ENCODE data around the gene TIGD2.

Gene TIGD2

DNA sequence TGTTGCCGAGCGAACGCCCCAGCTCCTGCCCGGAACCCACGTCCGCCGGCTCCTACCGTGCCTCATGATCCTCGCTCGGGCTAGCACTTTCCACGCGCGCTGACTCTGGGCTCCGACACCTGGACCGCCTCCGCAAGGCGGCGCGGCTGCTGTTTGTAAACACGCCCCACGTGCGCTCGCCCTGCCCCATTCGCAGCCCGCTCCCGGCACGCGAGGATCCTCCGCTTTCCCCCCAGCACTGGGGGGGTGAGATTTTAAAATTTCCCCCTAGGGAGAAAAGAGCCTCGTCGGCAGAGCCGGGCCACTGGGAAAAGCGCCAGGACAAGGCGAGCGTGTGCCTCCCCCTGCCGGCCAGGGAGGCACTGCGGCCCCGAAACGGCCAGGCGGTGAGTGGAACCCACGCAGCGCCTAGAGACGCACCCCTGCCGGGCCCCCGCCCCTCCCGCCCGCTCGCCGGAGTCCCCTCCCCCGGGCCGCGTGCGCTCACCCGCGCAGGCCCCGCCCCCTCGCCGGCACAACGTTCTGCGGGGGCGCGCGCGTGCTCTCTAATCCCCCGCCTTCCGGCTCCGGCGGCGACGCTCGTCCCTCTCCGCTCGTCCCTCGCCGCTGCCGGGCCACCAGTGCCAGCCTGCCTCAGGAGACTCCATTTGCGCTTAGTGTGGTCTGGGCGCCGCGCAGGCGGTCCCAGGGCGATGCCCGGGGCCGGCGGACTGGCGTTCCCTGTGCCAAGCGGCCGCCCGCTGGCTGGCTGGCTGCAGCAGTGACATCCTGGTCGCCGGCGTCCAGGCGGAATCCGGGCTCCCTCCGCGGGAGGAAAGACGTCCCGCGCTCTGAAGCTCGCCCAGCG lies at the start of gene TIGD2:
TSS of gene TIGD2 (plus strand) at position 548 of the 847 bp plus-strand sequence. CDS start 1,442 bp downstream, outside the sequence.
- Histone ChIP-seq H3K9ac (ENCODE audit: low read length) (peak within 1 kb of the TSS; percentile 88), H3K27me3 (ENCODE audit: control insufficient read depth, insufficient read depth, low read length) (peaks cover 11% of the 10 kb centered on the region), H3K4me1 (ENCODE audit: control insufficient read depth, insufficient read depth, low read length) (no peaks in the 10 kb centered on the region), H3K36me3 (ENCODE audit: control insufficient read depth, insufficient read depth, low read length) (no peaks in the 10 kb centered on the region), H3K9me3 (ENCODE audit: control insufficient read depth, low read length) (no peaks in the 10 kb centered on the region), H3K4me3 (ENCODE audit: low read length) (peak within 1 kb of the TSS; percentile 76)

DNA sequence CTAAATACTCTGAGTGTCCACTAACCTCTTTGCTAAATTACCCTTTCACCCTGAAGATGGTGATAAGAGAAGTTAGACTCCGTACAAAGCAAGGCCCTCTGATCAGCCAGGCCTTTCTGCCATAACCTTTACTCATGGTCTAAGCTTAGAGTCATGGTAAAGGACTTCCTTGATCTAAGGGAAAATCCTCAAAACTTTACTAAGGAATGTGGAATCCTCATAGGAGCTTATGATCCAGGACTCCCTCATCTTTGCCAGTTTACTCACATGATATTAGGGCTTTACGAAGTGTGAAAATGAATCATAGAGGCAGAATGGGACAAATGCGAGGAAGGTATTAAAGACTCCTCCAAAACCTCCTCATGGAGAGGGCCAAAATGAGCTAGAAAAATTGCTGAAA lies 46.5 kb upstream of the TIGD2 start:
- no peak overlapping the region for H3K4me3 ChIP-seq (ENCODE audit: low read length)
- H3K4me1 ChIP-seq (ENCODE audit: control insufficient read depth, insufficient read depth, low read length): no peaks in the 10 kb centered on the region
- no peak overlapping the region for H3K9ac ChIP-seq (ENCODE audit: low read length)
- no peaks in the 10 kb centered on the region for H3K36me3 ChIP-seq (ENCODE audit: control insufficient read depth, insufficient read depth, low read length)
- no peaks in the 10 kb centered on the region for H3K9me3 ChIP-seq (ENCODE audit: control insufficient read depth, low read length)
- no peaks in the 10 kb centered on the region for H3K27me3 ChIP-seq (ENCODE audit: control insufficient read depth, insufficient read depth, low read length)

DNA sequence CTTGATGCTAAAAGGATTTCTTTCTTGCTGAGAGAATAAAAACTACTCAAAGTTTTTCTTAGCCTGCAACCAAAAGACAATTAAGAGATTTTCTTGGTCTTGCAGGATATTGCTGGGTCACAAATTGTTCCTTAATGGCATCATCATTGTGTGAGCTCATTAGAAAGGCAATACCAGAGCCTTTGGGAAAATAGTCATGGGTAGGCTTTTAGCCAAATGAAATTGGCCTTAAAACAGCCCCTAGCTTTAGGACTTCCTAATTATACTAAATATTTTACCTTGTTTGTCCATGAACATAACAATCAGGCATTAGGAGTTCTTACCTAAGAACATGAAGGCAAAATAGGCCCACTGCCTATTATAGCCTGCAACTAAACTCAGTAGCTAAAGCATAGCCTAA lies 43.9 kb upstream of the TIGD2 start:
- Histone ChIP-seq H3K4me3 (ENCODE audit: low read length) (no peak overlapping the region), H3K9ac (ENCODE audit: low read length) (no peak overlapping the region), H3K36me3 (ENCODE audit: control insufficient read depth, insufficient read depth, low read length) (no peaks in the 10 kb centered on the region), H3K27me3 (ENCODE audit: control insufficient read depth, insufficient read depth, low read length) (no peaks in the 10 kb centered on the region), H3K4me1 (ENCODE audit: control insufficient read depth, insufficient read depth, low read length) (no peaks in the 10 kb centered on the region), H3K9me3 (ENCODE audit: control insufficient read depth, low read length) (no peaks in the 10 kb centered on the region)

DNA sequence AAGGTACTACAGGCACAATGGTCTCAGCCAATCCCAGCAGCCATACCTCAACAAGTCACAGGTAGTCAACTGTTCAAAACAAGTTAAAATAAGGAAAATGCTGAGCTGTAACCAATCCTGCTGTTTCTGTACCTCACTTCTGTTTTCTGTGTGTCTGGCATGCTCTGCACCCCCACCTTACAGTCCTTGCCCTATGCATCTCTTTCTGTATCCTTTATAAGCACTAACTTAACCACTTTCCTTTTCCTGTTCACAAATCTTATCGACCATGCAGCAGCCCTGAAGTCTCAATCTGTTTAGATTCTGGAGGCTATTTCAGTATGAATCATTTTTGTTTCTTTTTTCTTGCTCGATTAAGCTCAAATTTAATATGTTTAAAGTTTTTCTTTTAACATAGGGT lies 41.9 kb upstream of the TIGD2 start:
- no peaks in the 10 kb centered on the region for H3K4me1 ChIP-seq (ENCODE audit: control insufficient read depth, insufficient read depth, low read length)
- H3K4me3 ChIP-seq (ENCODE audit: low read length): no peak overlapping the region
- H3K27me3 ChIP-seq (ENCODE audit: control insufficient read depth, insufficient read depth, low read length): no peaks in the 10 kb centered on the region
- no peaks in the 10 kb centered on the region for H3K36me3 ChIP-seq (ENCODE audit: control insufficient read depth, insufficient read depth, low read length)
- H3K9me3 ChIP-seq (ENCODE audit: control insufficient read depth, low read length): no peaks in the 10 kb centered on the region
- H3K9ac ChIP-seq (ENCODE audit: low read length): no peak overlapping the region

DNA sequence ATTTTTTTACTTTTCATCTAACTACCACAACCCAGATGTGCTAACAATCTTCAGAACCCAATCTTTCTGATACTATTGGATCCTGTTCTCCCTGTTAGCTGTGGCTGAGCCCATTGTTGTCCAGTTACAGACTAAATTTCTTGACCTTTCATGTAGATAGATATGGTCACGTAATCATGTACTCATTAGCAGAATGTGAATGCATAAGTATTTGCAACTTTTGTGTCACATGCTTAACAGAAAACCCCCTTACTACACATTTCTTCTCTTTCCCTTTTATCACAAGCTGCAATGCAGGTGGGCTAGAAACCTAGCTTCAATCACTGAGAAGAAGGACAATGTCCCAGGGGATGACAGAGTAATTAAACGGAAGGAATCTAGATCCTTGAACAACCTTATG lies 41.3 kb upstream of the TIGD2 start:
- Histone ChIP-seq H3K36me3 (ENCODE audit: control insufficient read depth, insufficient read depth, low read length) (no peaks in the 10 kb centered on the region), H3K9ac (ENCODE audit: low read length) (no peak overlapping the region), H3K4me3 (ENCODE audit: low read length) (no peak overlapping the region), H3K9me3 (ENCODE audit: control insufficient read depth, low read length) (no peaks in the 10 kb centered on the region), H3K4me1 (ENCODE audit: control insufficient read depth, insufficient read depth, low read length) (no peaks in the 10 kb centered on the region), H3K27me3 (ENCODE audit: control insufficient read depth, insufficient read depth, low read length) (no peaks in the 10 kb centered on the region)

DNA sequence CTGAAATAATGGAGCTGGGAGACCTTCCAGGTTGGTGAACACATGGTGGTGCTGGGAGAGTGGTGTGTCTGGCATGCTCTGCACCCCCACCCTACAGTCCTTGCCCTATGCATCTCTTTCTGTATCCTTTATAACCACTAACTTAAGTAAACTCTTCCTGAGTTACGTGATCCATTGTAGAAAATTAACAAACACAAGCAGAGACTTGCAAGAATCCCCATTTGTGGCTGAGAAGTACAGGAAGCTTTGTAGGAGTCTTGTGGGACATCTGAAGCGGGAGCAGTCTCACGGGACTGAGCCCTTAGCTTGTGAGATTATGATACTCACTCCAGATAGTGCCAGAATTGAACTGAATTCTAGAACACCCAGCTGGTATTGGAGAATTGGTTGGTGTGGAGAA lies 40.0 kb upstream of the TIGD2 start:
- H3K9ac ChIP-seq (ENCODE audit: low read length): no peak overlapping the region
- no peaks in the 10 kb centered on the region for H3K9me3 ChIP-seq (ENCODE audit: control insufficient read depth, low read length)
- no peaks in the 10 kb centered on the region for H3K4me1 ChIP-seq (ENCODE audit: control insufficient read depth, insufficient read depth, low read length)
- H3K27me3 ChIP-seq (ENCODE audit: control insufficient read depth, insufficient read depth, low read length): no peaks in the 10 kb centered on the region
- H3K36me3 ChIP-seq (ENCODE audit: control insufficient read depth, insufficient read depth, low read length): no peaks in the 10 kb centered on the region
- H3K4me3 ChIP-seq (ENCODE audit: low read length): no peak overlapping the region

DNA sequence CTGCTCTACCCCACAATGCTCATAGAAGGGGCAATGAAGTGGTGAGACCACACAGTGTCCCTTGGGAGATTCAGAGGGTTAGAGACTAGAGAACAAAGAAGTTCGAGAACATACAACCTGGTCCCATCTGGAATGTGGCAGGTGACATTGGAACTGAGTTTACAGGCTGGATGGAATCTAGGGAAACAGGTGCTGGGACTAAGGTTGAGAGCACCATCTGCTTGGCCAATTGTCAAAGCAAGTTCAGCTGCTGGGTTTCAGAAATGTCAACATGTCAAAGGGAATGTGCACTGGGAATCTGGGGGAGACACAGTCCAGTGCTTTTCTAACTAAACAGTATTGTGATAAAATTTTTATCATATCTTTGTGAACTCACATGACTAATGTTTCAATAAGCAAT lies 38.4 kb upstream of the TIGD2 start:
- H3K4me3 ChIP-seq (ENCODE audit: low read length): no peak overlapping the region
- no peak overlapping the region for H3K9ac ChIP-seq (ENCODE audit: low read length)
- H3K36me3 ChIP-seq (ENCODE audit: control insufficient read depth, insufficient read depth, low read length): no peaks in the 10 kb centered on the region
- no peaks in the 10 kb centered on the region for H3K27me3 ChIP-seq (ENCODE audit: control insufficient read depth, insufficient read depth, low read length)
- H3K9me3 ChIP-seq (ENCODE audit: control insufficient read depth, low read length): no peaks in the 10 kb centered on the region
- H3K4me1 ChIP-seq (ENCODE audit: control insufficient read depth, insufficient read depth, low read length): no peaks in the 10 kb centered on the region

DNA sequence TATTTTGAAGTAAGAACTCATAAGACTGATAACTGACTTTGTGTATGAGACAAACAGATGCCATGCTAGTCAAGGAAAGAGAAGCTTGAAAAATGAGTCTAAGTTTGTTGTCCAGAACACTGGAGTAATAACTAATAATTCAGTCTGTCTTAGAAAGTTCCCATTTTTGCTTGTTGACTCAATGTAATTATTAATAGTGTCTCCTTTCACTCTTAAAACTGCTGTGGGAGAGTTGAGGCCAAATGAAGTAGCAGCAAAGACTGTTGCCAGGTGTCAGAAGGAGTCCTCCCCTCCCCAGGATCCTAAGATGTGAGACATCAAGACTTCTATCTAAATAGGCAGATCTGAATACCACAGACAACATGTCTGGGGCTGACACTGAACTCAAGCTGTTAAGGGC lies 33.6 kb upstream of the TIGD2 start:
- H3K27me3 ChIP-seq (ENCODE audit: control insufficient read depth, insufficient read depth, low read length): no peaks in the 10 kb centered on the region
- no peak overlapping the region for H3K9ac ChIP-seq (ENCODE audit: low read length)
- no peaks in the 10 kb centered on the region for H3K36me3 ChIP-seq (ENCODE audit: control insufficient read depth, insufficient read depth, low read length)
- no peaks in the 10 kb centered on the region for H3K9me3 ChIP-seq (ENCODE audit: control insufficient read depth, low read length)
- no peak overlapping the region for H3K4me3 ChIP-seq (ENCODE audit: low read length)
- no peaks in the 10 kb centered on the region for H3K4me1 ChIP-seq (ENCODE audit: control insufficient read depth, insufficient read depth, low read length)

DNA sequence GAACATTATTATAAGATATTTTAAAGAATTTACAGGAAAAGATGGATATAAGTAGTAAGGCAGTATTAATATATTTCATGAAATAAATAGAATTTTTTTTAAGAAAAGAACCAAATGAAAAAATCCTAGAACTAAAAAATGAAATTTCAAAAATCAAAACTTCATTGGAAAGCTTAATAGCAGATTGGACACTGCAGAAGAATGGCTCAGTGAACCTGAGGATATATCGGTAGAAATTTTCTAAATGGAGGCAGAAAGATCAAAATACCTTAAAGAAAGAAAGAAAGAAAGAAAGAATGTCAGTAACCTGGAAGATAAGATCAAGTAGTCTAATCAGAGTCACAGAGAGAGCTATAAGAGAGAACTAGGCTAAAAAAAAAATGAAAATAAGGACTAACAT lies 33.0 kb upstream of the TIGD2 start:
- Histone ChIP-seq H3K4me1 (ENCODE audit: control insufficient read depth, insufficient read depth, low read length) (no peaks in the 10 kb centered on the region), H3K9me3 (ENCODE audit: control insufficient read depth, low read length) (no peaks in the 10 kb centered on the region), H3K4me3 (ENCODE audit: low read length) (no peak overlapping the region), H3K36me3 (ENCODE audit: control insufficient read depth, insufficient read depth, low read length) (no peaks in the 10 kb centered on the region), H3K27me3 (ENCODE audit: control insufficient read depth, insufficient read depth, low read length) (no peaks in the 10 kb centered on the region), H3K9ac (ENCODE audit: low read length) (no peak overlapping the region)

DNA sequence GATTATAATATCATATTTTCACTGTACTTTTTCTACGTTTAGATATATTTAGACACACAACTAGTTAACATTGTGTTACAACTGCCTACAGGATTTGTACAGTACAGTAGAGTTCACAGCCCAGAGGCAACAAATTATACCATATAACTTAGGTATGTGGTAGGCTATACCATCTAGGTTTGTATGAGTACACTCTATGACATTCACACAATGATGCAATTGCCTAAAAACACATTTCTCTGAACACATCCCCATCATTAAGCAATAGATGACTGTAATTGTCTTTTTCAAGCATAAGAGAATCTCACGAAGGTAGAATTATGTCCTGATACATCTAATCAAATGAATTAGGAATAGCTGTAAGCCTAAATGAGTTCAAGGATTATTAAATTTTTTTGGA lies 12.3 kb upstream of the TIGD2 start:
- no peaks in the 10 kb centered on the region for H3K9me3 ChIP-seq (ENCODE audit: control insufficient read depth, low read length)
- H3K36me3 ChIP-seq (ENCODE audit: control insufficient read depth, insufficient read depth, low read length): no peaks in the 10 kb centered on the region
- no peaks in the 10 kb centered on the region for H3K27me3 ChIP-seq (ENCODE audit: control insufficient read depth, insufficient read depth, low read length)
- no peak overlapping the region for H3K9ac ChIP-seq (ENCODE audit: low read length)
- H3K4me3 ChIP-seq (ENCODE audit: low read length): no peak overlapping the region
- H3K4me1 ChIP-seq (ENCODE audit: control insufficient read depth, insufficient read depth, low read length): no peaks in the 10 kb centered on the region

DNA sequence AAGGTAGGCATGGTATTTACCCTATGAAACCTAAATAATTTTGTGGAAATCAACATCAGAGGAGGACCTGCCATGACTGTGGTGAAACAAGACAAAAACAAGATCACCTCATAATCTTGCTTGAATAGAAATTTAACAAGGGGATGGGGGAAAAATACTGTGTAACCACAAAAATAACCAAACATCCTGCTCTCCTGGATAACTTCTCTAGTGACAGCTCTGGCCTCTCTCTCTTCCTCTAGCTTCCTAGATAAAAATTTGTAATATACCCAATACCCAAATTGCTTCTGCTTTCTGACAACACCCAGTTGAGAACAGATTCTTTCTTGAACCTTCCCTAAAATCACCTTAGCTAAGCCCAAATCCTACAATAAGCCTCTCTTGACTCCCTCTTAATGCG lies 11.9 kb upstream of the TIGD2 start:
- Histone ChIP-seq H3K9me3 (ENCODE audit: control insufficient read depth, low read length) (no peaks in the 10 kb centered on the region), H3K4me1 (ENCODE audit: control insufficient read depth, insufficient read depth, low read length) (no peaks in the 10 kb centered on the region), H3K36me3 (ENCODE audit: control insufficient read depth, insufficient read depth, low read length) (no peaks in the 10 kb centered on the region), H3K27me3 (ENCODE audit: control insufficient read depth, insufficient read depth, low read length) (no peaks in the 10 kb centered on the region), H3K9ac (ENCODE audit: low read length) (no peak overlapping the region), H3K4me3 (ENCODE audit: low read length) (no peak overlapping the region)

DNA sequence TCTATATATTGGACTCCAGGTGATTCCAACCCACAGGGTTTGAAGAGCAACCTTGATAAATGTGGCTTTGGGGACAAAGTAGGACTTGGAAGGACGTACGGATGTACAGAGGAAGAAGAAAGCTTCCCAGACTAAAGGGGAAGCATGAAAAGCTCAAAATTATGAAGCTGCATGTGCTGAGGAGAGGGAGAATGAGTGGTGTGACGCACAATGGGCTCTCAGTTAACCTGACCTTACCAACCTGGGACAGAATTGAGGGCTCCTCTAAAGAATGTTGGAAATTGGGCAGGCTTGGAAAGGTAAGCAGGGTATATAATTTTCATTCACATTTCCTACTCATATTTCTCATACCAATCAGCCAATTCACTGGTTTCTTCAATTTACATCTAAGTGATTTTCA lies 10.5 kb upstream of the TIGD2 start:
- Histone ChIP-seq H3K27me3 (ENCODE audit: control insufficient read depth, insufficient read depth, low read length) (no peaks in the 10 kb centered on the region), H3K36me3 (ENCODE audit: control insufficient read depth, insufficient read depth, low read length) (no peaks in the 10 kb centered on the region), H3K9me3 (ENCODE audit: control insufficient read depth, low read length) (no peaks in the 10 kb centered on the region), H3K4me3 (ENCODE audit: low read length) (no peak overlapping the region), H3K9ac (ENCODE audit: low read length) (no peak overlapping the region), H3K4me1 (ENCODE audit: control insufficient read depth, insufficient read depth, low read length) (no peaks in the 10 kb centered on the region)
